Choroid plexus epithelial cell (primary cell): Measurements from ENCODE around the gene RARRES2.
A peak's percentile ranks its signal among the peaks of the same experiment; 100 is the strongest.

ENCODE experiments used
- DNase-seq: peaks from one replicate; pipeline ENCODE4 v3.0.0-alpha.2; 2010; ENCODE audit warnings: low read depth
- H3K4me3 ChIP-seq: 2 replicates; pipeline ENCODE4 v1.5.1; 2011; ENCODE audit warnings: low read depth, mild to moderate bottlenecking, control low read depth, low read length, moderate library complexity
- TF ChIP-seq, protein P1 (sequence below): conservative IDR thresholded peaks from 2 replicates; pipeline ENCODE4 v1.5.1; 2011; ENCODE audit warnings: low read depth, mild to moderate bottlenecking, control low read depth, inconsistent platforms, low read length, moderate library complexity

Gene RARRES2

DNA sequence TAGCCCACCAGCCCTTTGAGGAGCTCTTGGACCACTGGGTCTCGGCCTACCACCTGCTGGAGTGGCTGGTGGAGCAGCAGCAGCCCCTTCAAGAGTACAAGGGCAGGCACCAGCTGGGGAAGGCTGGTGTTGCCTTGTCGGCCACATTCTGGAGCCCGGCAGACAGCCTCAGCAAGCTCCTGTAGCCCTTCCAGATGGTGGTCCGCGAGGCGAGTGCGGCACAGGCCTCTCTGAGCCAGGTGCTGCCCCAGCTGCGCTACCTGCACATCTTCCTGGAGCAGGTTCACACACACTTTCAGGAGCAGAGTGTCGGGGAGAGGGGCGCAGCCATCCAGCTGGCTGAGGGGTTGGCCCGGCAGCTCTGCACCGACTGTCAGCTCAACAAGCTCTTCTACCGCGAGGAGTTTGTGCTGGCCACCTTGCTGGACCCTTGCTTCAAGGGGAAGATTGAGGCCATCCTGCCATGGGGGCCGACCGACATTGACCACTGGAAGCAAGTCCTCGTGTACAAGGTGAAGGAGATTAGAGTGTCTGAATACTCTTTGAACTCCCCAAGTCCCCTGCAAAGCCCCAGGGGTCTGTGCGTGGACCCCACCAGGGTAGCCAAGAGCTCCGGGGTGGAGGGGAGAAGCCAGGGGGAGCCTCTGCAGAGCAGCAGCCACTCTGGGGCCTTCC, 11.1 kb downstream of the RARRES2 start:
- no peak for DNase-seq
- TF ChIP-seq, protein P1, sequence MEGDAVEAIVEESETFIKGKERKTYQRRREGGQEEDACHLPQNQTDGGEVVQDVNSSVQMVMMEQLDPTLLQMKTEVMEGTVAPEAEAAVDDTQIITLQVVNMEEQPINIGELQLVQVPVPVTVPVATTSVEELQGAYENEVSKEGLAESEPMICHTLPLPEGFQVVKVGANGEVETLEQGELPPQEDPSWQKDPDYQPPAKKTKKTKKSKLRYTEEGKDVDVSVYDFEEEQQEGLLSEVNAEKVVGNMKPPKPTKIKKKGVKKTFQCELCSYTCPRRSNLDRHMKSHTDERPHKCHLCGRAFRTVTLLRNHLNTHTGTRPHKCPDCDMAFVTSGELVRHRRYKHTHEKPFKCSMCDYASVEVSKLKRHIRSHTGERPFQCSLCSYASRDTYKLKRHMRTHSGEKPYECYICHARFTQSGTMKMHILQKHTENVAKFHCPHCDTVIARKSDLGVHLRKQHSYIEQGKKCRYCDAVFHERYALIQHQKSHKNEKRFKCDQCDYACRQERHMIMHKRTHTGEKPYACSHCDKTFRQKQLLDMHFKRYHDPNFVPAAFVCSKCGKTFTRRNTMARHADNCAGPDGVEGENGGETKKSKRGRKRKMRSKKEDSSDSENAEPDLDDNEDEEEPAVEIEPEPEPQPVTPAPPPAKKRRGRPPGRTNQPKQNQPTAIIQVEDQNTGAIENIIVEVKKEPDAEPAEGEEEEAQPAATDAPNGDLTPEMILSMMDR: no peak
- H3K4me3 ChIP-seq: no peak overlapping the region

DNA sequence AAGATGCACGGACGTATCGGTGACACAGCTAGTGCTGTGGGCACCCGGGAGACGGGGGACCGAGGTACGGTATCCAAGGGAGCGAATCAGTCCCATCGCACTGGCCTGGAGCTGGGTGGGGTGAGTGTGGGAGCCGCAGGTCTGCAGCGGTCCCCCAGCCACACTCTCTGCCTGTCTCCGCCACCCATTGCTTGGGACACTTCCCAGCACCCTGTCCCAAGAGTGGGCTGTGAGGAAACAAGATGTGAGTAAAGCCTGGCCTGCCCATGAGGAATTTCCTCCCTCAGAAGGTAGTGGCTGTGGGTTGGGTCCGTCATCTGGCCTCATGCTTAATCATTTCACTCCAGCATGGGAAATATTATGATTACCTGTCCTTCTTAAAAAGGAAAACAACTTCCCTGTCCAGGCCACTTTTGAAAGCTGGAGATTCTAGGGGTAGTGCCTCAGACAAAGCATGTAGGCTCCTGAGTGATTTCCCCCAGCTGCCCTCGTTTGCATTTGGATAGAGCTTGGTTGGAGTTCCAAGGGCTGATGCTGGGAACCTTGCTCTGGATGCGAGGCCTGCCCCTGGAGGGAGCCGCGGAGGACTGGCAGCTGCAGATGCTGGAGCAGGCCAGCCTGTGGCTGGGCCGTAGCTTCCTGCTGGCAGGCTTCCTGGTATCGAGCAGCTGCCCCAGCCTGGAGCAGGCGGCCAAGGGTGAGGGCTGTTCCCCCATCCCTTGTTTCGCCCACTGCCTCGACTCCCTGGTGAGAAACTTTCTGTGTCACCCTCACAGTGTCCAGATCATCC, 11.9 kb downstream of the RARRES2 start:
- TF ChIP-seq, protein P1: no peak
- no peak overlapping the region for H3K4me3 ChIP-seq
- DNase-seq: no peak

DNA sequence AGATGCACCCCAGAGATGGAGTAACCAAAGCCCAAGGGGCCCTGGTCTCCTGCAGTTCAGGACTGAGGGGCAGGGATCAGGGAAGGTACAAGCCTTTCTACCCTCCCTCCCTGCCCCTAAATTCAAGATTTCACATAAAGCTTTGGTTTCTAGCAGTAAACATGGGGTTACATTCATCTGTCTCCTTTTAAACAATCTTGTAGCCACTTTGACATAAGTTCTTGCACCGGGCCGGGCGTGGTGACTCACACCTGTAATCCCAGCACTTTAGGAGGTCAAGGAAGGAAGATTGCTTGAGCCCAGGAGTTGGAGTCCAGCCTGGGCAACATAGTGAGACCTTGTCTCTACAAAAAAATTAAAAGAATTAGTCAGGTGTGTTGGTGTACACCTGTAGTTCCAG, 14.1 kb downstream of the RARRES2 start:
- DNase-seq: no peak
- TF ChIP-seq, protein P1: no peak
- H3K4me3 ChIP-seq: no peak overlapping the region

DNA sequence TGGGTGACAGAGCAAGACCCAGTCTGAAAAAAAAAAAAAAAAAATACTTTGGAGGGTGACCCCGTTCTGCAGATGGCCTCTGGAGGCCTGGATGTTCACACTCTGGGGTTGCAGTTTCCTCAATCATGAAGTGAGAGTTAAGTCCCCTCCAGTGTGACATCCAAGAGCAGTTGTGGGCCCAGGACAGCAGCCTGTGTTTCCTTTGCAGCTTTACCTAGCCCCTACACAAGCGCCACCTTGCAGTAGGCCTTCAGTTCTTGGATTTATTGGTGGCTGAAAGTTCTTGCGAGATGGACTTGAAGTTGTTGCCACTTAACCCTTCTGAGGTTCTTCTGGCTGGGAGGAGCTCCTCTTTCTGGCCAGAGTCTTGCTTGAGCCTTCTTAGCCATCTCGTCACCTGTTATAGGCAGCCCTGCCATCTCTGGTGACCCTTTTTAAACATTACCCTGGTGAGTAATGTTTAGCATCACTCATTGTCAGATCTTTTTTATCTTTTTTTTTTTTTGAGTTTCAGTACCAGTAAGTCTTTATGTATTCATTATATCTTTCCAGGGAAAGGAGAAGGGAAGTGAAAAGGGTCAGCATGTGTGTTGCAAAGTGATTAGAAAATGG, 14.7 kb downstream of the RARRES2 start:
- H3K4me3 ChIP-seq: no peak overlapping the region
- TF ChIP-seq, protein P1: no peak
- no peak for DNase-seq

DNA sequence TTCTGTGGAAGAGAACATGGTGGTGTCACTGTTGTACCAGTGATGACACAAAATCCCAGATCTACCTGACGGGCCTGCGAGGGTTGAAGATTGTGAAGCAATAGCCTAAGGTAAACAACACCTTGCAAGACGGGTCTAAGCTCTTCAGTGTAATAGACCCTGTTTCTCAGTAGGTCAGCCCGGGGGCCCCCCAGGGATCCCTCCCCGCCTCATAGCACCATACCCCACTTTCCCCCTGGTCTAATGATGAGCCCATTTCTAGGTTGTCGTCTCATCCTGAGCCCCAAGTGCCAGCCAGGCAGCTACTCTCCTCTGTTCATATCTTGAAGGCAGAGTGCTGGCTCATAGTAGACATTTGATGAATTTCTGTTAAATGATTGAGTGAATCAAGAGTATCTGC, 15.5 kb downstream of the RARRES2 start:
- TF ChIP-seq, protein P1: no peak
- no peak overlapping the region for H3K4me3 ChIP-seq
- no peak for DNase-seq

DNA sequence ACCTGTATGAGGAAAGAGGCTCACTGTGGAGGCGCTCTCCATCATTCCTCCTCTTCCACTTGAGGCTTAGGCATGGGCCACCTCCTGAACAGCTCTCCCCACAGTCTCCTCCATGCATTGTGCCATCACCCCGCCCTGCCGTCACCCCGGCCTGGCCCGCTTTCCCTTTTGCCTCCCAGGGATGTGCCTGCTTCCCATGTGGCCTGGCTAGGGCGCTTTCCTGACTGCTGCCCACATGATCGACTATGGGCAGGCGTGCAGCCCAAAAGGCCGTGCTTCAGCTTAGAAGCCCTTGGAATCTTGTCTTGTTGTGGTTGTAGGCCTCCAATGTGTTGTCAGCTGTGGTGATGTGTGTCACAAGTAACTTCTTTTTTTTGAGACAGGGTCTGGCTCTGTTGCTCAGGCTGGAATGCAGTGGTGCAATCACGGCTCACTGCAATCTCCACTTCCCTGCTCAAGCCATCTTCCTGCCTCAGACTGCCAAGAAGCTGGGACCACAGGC, 16.3 kb downstream of the RARRES2 start:
- no peak overlapping the region for H3K4me3 ChIP-seq
- TF ChIP-seq, protein P1: no peak
- peak; percentile 59 for DNase-seq
